Activated T-cell treated with anti-CD3 and anti-CD28 coated beads, Interleukin-2, amount 50 U/mL, for 48 hours (primary cell): Measurements from ENCODE around the gene PEX1.
"Not testable (repeated sequence)": the region's sequence is repeated elsewhere in the genome, so short reads cannot be mapped to it uniquely, and the experiment has no call there.

Source experiments
- DNase-seq, 2 experiments: peaks; one replicate each; pipeline ENCODE4 v3.0.0-alpha.2; 2020

PEX1 gene

DNA sequence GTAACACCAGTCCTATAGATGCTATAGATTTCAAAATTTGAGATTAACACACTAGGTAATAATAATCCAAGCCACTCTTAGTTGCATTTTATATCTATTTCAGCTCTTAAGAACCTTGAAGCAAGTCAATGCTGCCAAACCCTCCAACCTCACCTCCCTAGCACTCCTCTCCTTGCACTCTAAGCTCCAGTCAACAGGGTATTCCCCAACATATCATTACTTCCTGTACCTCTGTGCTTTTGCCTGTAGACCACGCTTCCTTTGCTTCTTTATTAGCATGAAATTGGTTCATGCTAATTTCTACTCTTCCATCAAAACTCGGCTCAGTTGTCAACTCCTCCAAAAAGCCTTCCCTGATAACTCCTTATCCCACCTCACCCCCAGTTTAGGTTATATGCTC is 24.6 kb downstream of the PEX1 start:
- DNase-seq, result no peak

DNA sequence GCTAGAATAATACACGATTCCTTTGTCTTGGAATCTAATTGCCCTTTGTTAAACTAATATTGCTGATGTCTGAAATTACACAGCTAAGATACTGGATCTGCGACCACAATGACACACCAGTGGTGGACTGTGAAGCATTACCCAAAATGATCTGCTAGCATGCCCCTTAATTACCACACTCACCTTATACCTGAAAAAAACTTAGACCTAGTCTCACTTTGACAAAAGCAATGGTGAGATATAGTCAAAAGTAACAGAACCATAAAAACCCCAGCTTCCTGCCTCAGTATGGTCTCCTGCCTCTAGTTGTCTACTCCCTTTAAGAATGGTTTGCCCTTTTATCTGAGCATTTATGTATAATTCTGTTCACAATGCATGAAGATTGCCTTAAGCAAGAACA is 29.8 kb downstream of the PEX1 start:
- no peak for DNase-seq

GRCh38 chr7:92496876-92497275 is 31.4 kb downstream of the PEX1 start:
- DNase-seq, result no peak

DNA sequence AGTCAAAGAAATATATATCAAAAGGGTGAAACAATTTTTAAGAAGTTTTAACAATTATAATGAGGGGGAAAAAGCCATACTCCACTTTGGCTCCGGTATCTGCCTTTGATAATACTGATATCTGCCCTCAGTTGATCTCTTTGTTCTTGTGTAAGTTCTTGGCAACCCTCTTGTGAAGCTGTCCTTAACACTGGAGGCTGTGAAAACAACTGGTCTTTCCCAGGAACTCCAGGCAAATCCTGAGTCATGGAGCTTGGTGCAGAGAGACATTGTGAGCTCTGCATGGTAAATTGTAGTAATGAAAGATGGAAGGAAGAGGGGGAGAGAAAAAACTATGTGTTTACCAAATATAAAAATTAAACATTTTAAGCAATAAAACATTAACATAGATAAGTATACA is 38.7 kb downstream of the PEX1 start:
- no peak for DNase-seq

DNA sequence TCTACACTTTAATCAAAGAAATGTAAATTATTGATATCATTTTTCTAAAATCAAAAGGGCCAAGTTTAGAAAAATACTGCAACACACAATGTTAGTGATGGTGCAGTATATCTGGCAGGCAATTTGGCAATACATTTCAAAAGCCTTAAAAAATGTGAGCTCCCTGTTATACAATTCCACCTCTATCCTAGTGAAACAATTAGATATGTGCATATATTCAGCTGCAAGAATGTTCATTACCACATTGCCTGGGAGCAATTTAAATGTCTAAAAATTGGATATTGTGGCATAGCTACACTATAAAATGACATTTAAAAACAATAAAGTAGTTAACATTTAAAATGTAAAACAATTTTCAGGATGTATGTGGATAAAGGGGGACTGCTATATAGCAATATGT is 40.5 kb downstream of the PEX1 start:
- no peak for DNase-seq

GRCh38 chr7:92485974-92486373 is 42.3 kb downstream of the PEX1 start:
- no peak for DNase-seq

GRCh38 chr7:92485267-92485892 is 42.9 kb downstream of the PEX1 start:
- DNase-seq, result no peak

GRCh38 chr7:92484226-92484625 is 44.1 kb downstream of the PEX1 start:
- not testable (repeated sequence) for DNase-seq

GRCh38 chr7:92483624-92484023 is 44.7 kb downstream of the PEX1 start:
- DNase-seq, result not testable (repeated sequence)

DNA sequence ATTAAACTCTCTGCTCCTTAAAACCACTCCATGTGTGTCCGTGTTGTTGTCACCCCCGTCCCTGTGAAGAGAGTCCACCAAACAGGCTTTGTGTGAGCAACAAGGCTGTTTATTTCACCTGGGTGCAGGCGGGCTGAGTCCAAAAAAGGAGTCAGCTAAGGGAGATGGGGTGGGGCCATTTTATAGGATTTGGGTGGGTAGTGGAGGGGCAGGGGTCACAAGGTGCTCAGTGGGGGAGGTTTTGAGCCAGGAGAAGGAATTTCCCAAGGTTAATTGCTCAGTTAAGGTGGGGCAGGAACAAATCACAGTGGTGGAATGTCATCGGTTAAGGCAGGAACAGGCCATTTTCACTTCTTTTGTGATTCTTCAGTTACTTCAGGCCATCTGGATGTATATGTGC is 49.2 kb downstream of the PEX1 start:
- DNase-seq, result not testable (repeated sequence)

- no peak for DNase-seq
These were observed 49.6 kb downstream of the PEX1 start for GRCh38 chr7:92478711-92479110.

- no peak for DNase-seq
These were observed 50.2 kb downstream of the PEX1 start for GRCh38 chr7:92478095-92478494.

DNA sequence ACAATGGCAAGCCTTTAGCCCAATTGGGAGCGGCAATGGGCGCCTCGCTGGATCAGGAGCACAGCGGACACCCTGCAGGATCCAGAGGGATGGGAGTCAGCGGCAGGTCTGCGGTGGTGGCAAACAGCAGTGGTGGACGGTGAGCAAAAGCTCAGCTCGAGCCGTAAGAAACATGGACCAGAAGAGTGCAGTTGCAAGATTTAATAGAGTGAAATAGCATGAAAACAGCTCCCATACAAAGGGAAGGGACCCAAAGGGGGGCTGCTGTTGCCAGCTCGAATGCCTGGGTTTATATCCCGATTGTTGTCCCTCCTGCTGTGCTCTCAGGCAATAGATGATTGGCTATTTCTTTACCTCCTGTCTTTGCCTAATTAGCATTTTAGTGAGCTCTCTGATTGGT is 50.6 kb downstream of the PEX1 start, which contains the start of gene ERVW-1:
TSS of gene ERVW-1 (minus strand) at position 266 of the 400 bp plus-strand sequence. CDS start 7,565 bp downstream, outside the sequence.
- DNase-seq, result not testable (repeated sequence)

DNA sequence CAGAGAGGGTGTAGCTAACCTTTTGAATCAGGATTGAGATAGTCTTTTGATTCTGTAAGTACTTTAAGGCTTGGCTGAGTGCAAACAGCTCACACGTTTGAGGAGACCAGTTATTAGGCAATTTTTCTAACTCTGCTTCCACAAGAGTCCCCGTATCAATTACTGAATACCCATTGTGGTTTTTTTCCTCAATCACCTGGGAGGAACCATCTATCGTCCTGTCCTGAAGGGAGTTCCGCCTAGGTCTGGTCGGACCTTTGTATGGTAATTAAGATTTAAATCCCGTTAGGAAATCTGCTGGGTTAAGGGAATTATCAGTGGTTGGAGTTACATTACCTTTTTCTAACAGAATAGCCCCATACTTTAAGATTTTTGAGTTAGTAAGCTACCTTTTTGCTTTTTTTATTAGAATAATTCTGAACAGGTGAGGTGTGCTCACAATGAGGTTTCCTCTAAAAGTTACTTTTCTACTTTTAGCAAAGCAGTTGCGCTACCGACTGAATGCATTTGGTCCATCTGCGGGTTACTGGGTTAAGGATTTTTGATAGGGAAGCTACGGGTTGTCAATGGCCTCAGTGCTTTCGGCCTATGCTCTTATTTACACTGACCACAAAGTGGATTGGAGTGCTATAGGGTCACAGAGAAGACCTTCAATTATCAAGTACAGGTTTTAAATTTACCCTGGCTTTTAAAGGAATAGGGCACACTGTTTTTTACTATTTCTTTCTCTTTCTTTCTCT is 52.3 kb downstream of the PEX1 start:
- not testable (repeated sequence) for DNase-seq

GRCh38 chr7:92475261-92475770 is 53.0 kb downstream of the PEX1 start:
- DNase-seq, result not testable (repeated sequence)

DNA sequence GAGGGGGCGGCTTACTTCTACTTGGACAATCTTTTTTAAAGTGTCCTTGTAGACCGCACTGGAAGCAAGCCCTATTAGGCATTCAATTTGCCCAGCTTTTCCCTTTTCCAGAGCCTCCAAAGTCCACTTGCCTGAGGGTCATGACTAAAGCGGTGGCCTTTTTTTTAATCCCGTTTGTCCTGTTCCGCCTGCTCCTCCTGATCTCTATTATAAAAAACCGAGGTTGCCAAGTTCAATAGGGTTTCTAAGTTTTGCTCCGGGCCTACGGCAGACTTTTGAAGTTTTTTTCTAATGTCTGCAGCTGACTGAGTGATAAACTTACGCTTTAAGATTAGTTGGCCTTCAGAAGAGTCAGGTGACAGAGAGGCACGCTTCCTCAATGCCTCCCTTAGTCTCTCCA is 54.3 kb downstream of the PEX1 start:
- not testable (repeated sequence) for DNase-seq

DNA sequence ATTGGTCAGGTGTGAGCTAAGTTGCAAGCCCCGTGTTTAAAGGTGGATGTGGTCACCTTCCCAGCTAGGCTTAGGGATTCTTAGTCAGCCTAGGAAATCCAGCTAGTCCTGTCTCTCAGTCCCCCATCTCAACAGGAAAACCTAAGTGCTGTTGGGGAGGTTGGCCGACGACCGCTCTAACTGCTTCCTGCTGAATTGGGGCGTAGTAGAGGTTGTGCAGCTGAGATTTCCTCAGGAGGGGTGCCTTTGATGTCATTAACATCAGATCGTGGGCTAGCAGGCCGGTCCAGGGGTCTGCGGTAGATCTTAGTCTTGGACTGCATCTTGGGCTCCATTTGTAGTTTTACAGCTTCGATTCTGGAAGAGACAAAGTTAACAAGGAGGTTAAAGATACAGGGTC is 59.7 kb downstream of the PEX1 start:
- not testable (repeated sequence) for DNase-seq

DNA sequence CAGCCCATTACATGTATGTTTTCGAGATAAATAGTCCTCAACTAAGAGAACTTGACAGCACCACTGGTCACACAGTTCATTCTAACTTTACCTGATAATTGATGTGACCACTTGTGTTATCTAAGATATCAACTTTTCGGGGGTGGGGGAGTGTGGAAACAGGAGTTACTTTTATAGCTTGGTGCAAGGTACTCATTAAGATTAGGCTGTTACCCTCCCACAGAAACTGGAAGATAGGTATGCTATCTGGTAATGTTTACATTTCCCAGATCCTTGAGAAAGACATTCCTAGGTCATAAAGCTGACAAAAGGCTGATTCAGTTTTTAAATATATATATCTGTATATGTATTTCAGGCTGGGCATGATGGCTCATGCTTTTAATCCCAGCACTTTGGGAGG is 61.6 kb downstream of the PEX1 start:
- DNase-seq, result no peak

GRCh38 chr7:92464515-92464914 is 63.8 kb downstream of the PEX1 start:
- no peak for DNase-seq

- no peak for DNase-seq
These were observed 65.8 kb downstream of the PEX1 start for GRCh38 chr7:92462560-92462959.

DNA sequence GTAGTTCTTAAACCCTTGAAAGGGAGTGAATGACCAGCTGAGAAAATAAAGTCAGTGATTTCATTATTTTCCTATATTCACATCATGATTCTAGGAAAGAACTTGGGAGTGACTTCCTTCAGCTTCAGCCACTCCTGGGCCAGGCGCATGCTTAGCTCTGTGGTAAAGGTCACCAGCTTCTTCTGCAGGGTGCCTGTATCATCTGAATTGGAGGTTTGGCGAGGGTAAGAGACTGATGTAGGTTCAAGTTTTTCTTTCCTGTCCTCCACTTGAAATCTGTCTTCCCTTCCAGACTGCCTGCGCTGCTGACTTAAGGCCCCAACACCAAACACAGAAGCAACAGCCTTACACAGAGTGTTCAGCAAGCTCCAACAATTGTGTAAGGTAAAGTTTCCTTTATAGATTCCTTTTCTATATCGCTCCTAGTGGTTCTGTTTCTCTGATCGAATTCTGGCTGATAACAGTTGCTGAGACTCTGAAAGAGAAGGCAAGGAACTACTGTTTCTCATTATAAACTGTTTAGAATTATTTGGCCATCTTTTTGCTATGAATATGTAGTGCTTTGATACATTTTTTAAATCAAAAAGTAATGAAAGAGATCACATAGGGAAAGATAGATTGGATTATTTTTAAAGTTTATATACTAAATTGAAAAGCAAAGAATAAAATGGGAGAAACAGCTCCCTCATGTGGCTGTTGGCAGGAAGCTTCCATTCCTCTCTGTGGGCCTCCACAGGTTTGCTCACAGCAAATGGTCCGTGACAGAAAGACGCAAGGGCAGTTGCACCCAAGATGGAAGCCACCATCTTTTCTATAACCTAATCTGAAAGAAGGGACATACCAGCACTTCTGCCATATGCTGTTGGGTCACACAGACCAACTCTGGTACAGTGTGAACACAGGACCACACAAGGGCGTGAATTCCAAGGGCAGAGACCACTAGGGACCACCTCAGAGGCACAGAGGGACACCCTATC is 67.0 kb downstream of the PEX1 start:
- peak; percentile 29 to 30 for DNase-seq

GRCh38 chr7:92460510-92460909 is 67.8 kb downstream of the PEX1 start:
- no peak for DNase-seq

- DNase-seq, result no peak
These were observed 68.2 kb downstream of the PEX1 start for GRCh38 chr7:92460109-92460508.
